Measurements from ENCODE around the gene HOXC10.

GRCh38 chr12:53939141-53940108 lies 45.5 kb upstream of the HOXC10 start:
- TF ChIP-seq, protein P1, sequence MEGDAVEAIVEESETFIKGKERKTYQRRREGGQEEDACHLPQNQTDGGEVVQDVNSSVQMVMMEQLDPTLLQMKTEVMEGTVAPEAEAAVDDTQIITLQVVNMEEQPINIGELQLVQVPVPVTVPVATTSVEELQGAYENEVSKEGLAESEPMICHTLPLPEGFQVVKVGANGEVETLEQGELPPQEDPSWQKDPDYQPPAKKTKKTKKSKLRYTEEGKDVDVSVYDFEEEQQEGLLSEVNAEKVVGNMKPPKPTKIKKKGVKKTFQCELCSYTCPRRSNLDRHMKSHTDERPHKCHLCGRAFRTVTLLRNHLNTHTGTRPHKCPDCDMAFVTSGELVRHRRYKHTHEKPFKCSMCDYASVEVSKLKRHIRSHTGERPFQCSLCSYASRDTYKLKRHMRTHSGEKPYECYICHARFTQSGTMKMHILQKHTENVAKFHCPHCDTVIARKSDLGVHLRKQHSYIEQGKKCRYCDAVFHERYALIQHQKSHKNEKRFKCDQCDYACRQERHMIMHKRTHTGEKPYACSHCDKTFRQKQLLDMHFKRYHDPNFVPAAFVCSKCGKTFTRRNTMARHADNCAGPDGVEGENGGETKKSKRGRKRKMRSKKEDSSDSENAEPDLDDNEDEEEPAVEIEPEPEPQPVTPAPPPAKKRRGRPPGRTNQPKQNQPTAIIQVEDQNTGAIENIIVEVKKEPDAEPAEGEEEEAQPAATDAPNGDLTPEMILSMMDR (IDR thresholded peaks at IDR 0.05; ENCODE audit: poor library complexity): no peak
- TF ChIP-seq EZH2 (IDR thresholded peaks at IDR 0.05; ENCODE audit: borderline replicate concordance): peak; percentile 88
- peak; percentile 80 for TF ChIP-seq EZH2phosphoT487 (IDR thresholded peaks at IDR 0.05; ENCODE audit: low read depth, severe bottlenecking, unreplicated experiment)

All from hepatocyte (in vitro differentiated cells).